Body of pancreas (tissue), 4 donors: ENCODE data around the gene ZNF80.

Experiments used
- CTCF ChIP-seq, 7 experiments: fragments of 450-650 bp in 4 of 7; fragments of 200-600 bp in 3 of 7; sonication (generic) in 3 of 7; IDR thresholded peaks; one replicate each; pipeline ENCODE4 v1.5.1; 2016 to 2019; ENCODE audit warnings: antibody characterized with exemption in 7 of 7
- POLR2A ChIP-seq, 3 donors: fragments of 450-650 bp; IDR thresholded peaks; one replicate each; pipeline ENCODE4 v1.6.1; 2016; ENCODE audit warnings: antibody characterized with exemption in 3 of 3, mild to moderate bottlenecking in 2 of 3

GRCh38 chr3:114192136-114192535 is 45.2 kb downstream of the ZNF80 start:
- TF ChIP-seq POLR2A (IDR thresholded peaks at IDR 0.05) (no peak), CTCF (IDR thresholded peaks at IDR 0.05) (no peak)
